H9 (cell line): Measurements from ENCODE around the gene KCTD7. TPM values are rescaled to one million over a fixed set of nuclear protein-coding genes. Genes with fewer than 3 reads are reported as not detected.

Source experiments
- DNase-seq: peaks from one replicate; pipeline ENCODE4 v3.0.0-alpha.2; 2017
- H2AFZ ChIP-seq: one replicate; pipeline ENCODE4 v1.6.1; 2013; ENCODE audit warnings: mild to moderate bottlenecking, low read length, control low read depth, moderate library complexity
- H2AK5ac ChIP-seq: 2 replicates; pipeline ENCODE4 v1.6.1; 2013; ENCODE audit warnings: low read length, control low read depth, mixed read lengths; ENCODE audit not compliant: insufficient read length
- H2BK120ac ChIP-seq: one replicate; pipeline ENCODE4 v1.6.1; 2013; ENCODE audit warnings: low read depth, mild to moderate bottlenecking, low read length, control low read depth, inconsistent platforms; ENCODE audit not compliant: poor library complexity, severe bottlenecking
- H2BK12ac ChIP-seq: 2 replicates; pipeline ENCODE4 v1.6.1; 2013; ENCODE audit warnings: low read length, control low read depth, mixed read lengths, low read depth; ENCODE audit not compliant: insufficient read length
- H2BK15ac ChIP-seq: 2 replicates; pipeline ENCODE4 v1.6.1; 2013; ENCODE audit warnings: low read depth, low read length, control low read depth
- H2BK20ac ChIP-seq: one replicate; pipeline ENCODE4 v1.6.1; 2013; ENCODE audit warnings: low read depth, mild to moderate bottlenecking, low read length, control low read depth, inconsistent platforms; ENCODE audit not compliant: poor library complexity, severe bottlenecking
- H2BK5ac ChIP-seq: 2 replicates; pipeline ENCODE4 v1.6.1; 2013; ENCODE audit warnings: low read length, control low read depth, mixed read lengths; ENCODE audit not compliant: insufficient read length
- H3K14ac ChIP-seq: 2 replicates; pipeline ENCODE4 v1.6.1; 2013; ENCODE audit warnings: low read length, control low read depth; ENCODE audit not compliant: insufficient read depth
- H3K18ac ChIP-seq: 2 replicates; pipeline ENCODE4 v1.6.1; 2013; ENCODE audit warnings: low read depth, mild to moderate bottlenecking, mixed read lengths, low read length, control low read depth; ENCODE audit not compliant: insufficient read length
- H3K23ac ChIP-seq: 2 replicates; pipeline ENCODE4 v1.6.1; 2013; ENCODE audit warnings: low read length, control low read depth, mixed read lengths, low read depth; ENCODE audit not compliant: insufficient read length
- H3K23me2 ChIP-seq: 2 replicates; pipeline ENCODE4 v1.6.1; 2013; ENCODE audit warnings: low read depth, mild to moderate bottlenecking, mixed read lengths, low read length, control low read depth; ENCODE audit not compliant: insufficient read length, poor library complexity, severe bottlenecking
- H3K27ac ChIP-seq: 2 replicates; pipeline ENCODE4 v1.5.1; 2013; ENCODE audit warnings: low read length, control low read depth, mixed read lengths, low read depth; ENCODE audit not compliant: insufficient read length
- H3K27me3 ChIP-seq: 2 replicates; pipeline ENCODE4 v1.6.1; 2013; ENCODE audit warnings: low read length, control low read depth, inconsistent platforms; ENCODE audit not compliant: insufficient read depth
- H3K4ac ChIP-seq: 2 replicates; pipeline ENCODE4 v1.6.1; 2013; ENCODE audit warnings: low read depth, mild to moderate bottlenecking, control low read depth, inconsistent platforms, low read length, moderate library complexity
- H3K4me1 ChIP-seq: 2 replicates; pipeline ENCODE4 v1.6.1; 2013; ENCODE audit warnings: low read length, control low read depth, inconsistent platforms; ENCODE audit not compliant: insufficient read depth
- H3K4me2 ChIP-seq: 2 replicates; pipeline ENCODE4 v1.6.1; 2013; ENCODE audit warnings: low read length, control low read depth, mixed read lengths; ENCODE audit not compliant: insufficient read length, insufficient read depth
- H3K56ac ChIP-seq: 2 replicates; pipeline ENCODE4 v1.6.1; 2013; ENCODE audit warnings: low read depth, mild to moderate bottlenecking, mixed read lengths, low read length, control low read depth; ENCODE audit not compliant: insufficient read length
- H3K79me1 ChIP-seq: 2 replicates; pipeline ENCODE4 v1.6.1; 2013; ENCODE audit warnings: low read depth, mild to moderate bottlenecking, moderate library complexity, low read length, control low read depth, inconsistent platforms; ENCODE audit not compliant: insufficient read depth, poor library complexity, severe bottlenecking
- H3K79me2 ChIP-seq: 2 replicates; pipeline ENCODE4 v1.6.1; 2013; ENCODE audit warnings: low read length, control low read depth, inconsistent platforms; ENCODE audit not compliant: insufficient read depth
- H3K9ac ChIP-seq: 2 replicates; pipeline ENCODE4 v1.6.1; 2013; ENCODE audit warnings: low read length, control low read depth, mixed read lengths; ENCODE audit not compliant: insufficient read length; ENCODE audit errors: extremely low read depth
- H3K9me3 ChIP-seq: one replicate; pipeline ENCODE4 v1.6.1; 2013; ENCODE audit warnings: low read depth, low read length, inconsistent platforms; ENCODE audit not compliant: control insufficient read depth
- H3T11ph ChIP-seq: one replicate; pipeline ENCODE4 v1.6.1; 2013; ENCODE audit warnings: mild to moderate bottlenecking, low read length, control low read depth, inconsistent platforms
- H4K20me1 ChIP-seq: one replicate; pipeline ENCODE4 v1.6.1; 2013; ENCODE audit not compliant: control insufficient read depth, insufficient read length, insufficient read depth
- H4K5ac ChIP-seq: 2 replicates; pipeline ENCODE4 v1.6.1; 2013; ENCODE audit warnings: low read depth, mild to moderate bottlenecking, mixed read lengths, low read length, control low read depth; ENCODE audit not compliant: insufficient read length
- H4K8ac ChIP-seq: replicated peaks from 2 replicates; pipeline ENCODE4 v1.6.1; 2013; ENCODE audit warnings: low read length, control low read depth, mixed read lengths, low read depth; ENCODE audit not compliant: insufficient read length
- H4K91ac ChIP-seq: 2 replicates; pipeline ENCODE4 v1.6.1; 2013; ENCODE audit warnings: low read depth, mild to moderate bottlenecking, moderate library complexity, mixed read lengths, low read length, control low read depth; ENCODE audit not compliant: insufficient read length
- H3K27ac Mint-ChIP-seq, 3 experiments: 2 replicates in 2 of 3; 3 replicates in 1 of 3; pipeline ENCODE4 v1.8.0; 2020 to 2021; ENCODE audit warnings: mixed read lengths in 3 of 3, mild to moderate bottlenecking in 1 of 3, moderate library complexity in 1 of 3
- H3K27me3 Mint-ChIP-seq: 2 replicates; pipeline ENCODE4 v1.8.0; 2021; ENCODE audit warnings: low read depth, mild to moderate bottlenecking, moderate library complexity, mixed read lengths
- H3K36me3 Mint-ChIP-seq, 3 experiments: 2 replicates in 2 of 3; 3 replicates in 1 of 3; pipeline ENCODE4 v1.8.0; 2020 to 2021; ENCODE audit warnings: low read depth in 3 of 3, mixed read lengths in 3 of 3; ENCODE audit not compliant: insufficient read depth in 1 of 3
- H3K4me1 Mint-ChIP-seq, 2 experiments: 2 replicates each; pipeline ENCODE4 v1.8.0; 2020; ENCODE audit warnings: mixed read lengths in 2 of 2
- H3K4me3 Mint-ChIP-seq, 2 experiments: 2 replicates in 1 of 2; 3 replicates in 1 of 2; pipeline ENCODE4 v1.8.0; 2020 to 2021; ENCODE audit warnings: mild to moderate bottlenecking in 2 of 2, mixed read lengths in 2 of 2, moderate library complexity in 1 of 2
- H3K9me3 Mint-ChIP-seq, 2 experiments: 2 replicates in 1 of 2; 3 replicates in 1 of 2; pipeline ENCODE4 v1.8.0; 2020; ENCODE audit warnings: mild to moderate bottlenecking in 2 of 2, mixed read lengths in 2 of 2, moderate library complexity in 1 of 2
- CTCF ChIP-seq: fragments of 200-600 bp; sonication (generic); conservative IDR thresholded peaks from 3 replicates; pipeline ENCODE4 v1.8.0; 2021; ENCODE audit warnings: antibody characterized with exemption, mild to moderate bottlenecking
- WGBS: extraction: QIAGEN DNeasy Blood & Tissue Kit; methylation state at CpG from one replicate; pipeline ENCODE4 v1.1.7; 2013; ENCODE audit warnings: missing lambda C conversion rate, low lambda C conversion rate, mixed read lengths; ENCODE audit not compliant: insufficient read length; ENCODE audit errors: extremely low coverage; 5-methylcytosine and 5-hydroxymethylcytosine counted together
- total RNA-seq: library from RNA; stranded (reverse); gene quantifications from 2 replicates; pipeline ENCODE4 v1.2.1, GENCODE V29; 2021

Gene KCTD7
- total RNA-seq, 1 experiment from 2014 or later, result 8.9 TPM

GRCh38 chr7:66597461-66597860 is 31.2 kb upstream of the KCTD7 start:
- no peaks in the 10 kb centered on the region for H3K9me3 ChIP-seq
- Mint-ChIP-seq H3K4me1 (peaks cover 8 to 11% of the 10 kb centered on the region in 2 experiments), H3K27me3 (peaks cover 1% of the 10 kb centered on the region; the same call in 1 of the 2 replicates), H3K4me3 (no peak overlapping the region), H3K27ac (no peak overlapping the region), H3K9me3 (peaks cover 24 to 27% of the 10 kb centered on the region in 2 experiments), H3K36me3 (peaks cover 11 to 26% (median 19%) of the 10 kb centered on the region in 3 experiments; a peak in 6 of 7 replicates)
- H4K5ac ChIP-seq, result no peak overlapping the region
- H3K79me1 ChIP-seq, result no peaks in the 10 kb centered on the region
- no peak for TF ChIP-seq CTCF
- no peak overlapping the region for H2AFZ ChIP-seq
- no peak overlapping the region for H3K4me2 ChIP-seq
- no peak overlapping the region for H3K9ac ChIP-seq
- H2BK20ac ChIP-seq, result no peak overlapping the region
- H3K4me1 ChIP-seq, result peaks cover 2% of the 10 kb centered on the region; the same call in 1 of the 2 replicates
- no peak overlapping the region for H2AK5ac ChIP-seq
- H2BK12ac ChIP-seq, result no peak overlapping the region
- no peak overlapping the region for H4K91ac ChIP-seq
- no peak overlapping the region for H3T11ph ChIP-seq
- no peak overlapping the region for H3K56ac ChIP-seq
- no peak overlapping the region for H2BK120ac ChIP-seq
- no peaks in the 10 kb centered on the region for H3K23me2 ChIP-seq
- no peak overlapping the region for H2BK15ac ChIP-seq
- no peak overlapping the region for H3K18ac ChIP-seq
- H3K79me2 ChIP-seq, result no peaks in the 10 kb centered on the region; the same call in 1 of the 2 replicates
- no peak overlapping the region for H3K14ac ChIP-seq
- no peak overlapping the region for H3K4ac ChIP-seq
- no peak overlapping the region for H3K23ac ChIP-seq
- H4K8ac ChIP-seq, result no peak overlapping the region
- no peak overlapping the region for H2BK5ac ChIP-seq
- WGBS, result no CpG with 5 or more reads among the region's 2 CpGs
- DNase-seq, result no peak
- no peaks in the 10 kb centered on the region for H3K27me3 ChIP-seq
- H3K27ac ChIP-seq, result no peak overlapping the region
- H4K20me1 ChIP-seq, result no peaks in the 10 kb centered on the region
